ENCODE data around the gene APOL3.
"Not testable (repeated sequence)": the region's sequence is repeated elsewhere in the genome, so short reads cannot be mapped to it uniquely, and the experiment has no call there.

Gene APOL3

DNA sequence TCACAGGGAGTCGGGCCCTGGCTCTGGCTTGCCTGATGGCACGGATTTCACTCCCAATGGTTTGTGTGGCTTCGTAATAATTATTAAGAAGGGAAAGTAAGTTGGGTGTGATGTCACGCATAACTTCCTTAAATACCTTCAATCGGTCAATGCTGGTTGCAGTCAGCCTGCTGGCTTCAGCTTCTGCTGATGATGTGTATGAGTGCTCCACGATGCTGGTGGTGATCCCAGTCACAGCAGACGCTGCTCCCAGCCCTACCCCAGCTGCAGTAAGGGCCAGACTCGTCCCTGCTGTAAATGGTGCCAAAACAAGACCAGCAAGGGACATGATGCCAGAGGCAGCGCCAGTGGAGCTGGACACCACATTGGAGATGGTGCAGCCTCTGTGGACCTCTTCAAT, 19.1 kb downstream of the APOL3 start:
- Mint-ChIP-seq H3K4me3 (no peak overlapping the region), H3K4me1 (peaks cover 16% of the 10 kb centered on the region), H3K36me3 (ENCODE audit: low read depth) (no peaks in the 10 kb centered on the region), H3K27ac (no peak overlapping the region), H3K27me3 (ENCODE audit: low read depth) (peaks cover 14% of the 10 kb centered on the region), H3K9me3 (no peaks in the 10 kb centered on the region)
- TF ChIP-seq, protein P1, sequence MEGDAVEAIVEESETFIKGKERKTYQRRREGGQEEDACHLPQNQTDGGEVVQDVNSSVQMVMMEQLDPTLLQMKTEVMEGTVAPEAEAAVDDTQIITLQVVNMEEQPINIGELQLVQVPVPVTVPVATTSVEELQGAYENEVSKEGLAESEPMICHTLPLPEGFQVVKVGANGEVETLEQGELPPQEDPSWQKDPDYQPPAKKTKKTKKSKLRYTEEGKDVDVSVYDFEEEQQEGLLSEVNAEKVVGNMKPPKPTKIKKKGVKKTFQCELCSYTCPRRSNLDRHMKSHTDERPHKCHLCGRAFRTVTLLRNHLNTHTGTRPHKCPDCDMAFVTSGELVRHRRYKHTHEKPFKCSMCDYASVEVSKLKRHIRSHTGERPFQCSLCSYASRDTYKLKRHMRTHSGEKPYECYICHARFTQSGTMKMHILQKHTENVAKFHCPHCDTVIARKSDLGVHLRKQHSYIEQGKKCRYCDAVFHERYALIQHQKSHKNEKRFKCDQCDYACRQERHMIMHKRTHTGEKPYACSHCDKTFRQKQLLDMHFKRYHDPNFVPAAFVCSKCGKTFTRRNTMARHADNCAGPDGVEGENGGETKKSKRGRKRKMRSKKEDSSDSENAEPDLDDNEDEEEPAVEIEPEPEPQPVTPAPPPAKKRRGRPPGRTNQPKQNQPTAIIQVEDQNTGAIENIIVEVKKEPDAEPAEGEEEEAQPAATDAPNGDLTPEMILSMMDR (IDR thresholded peaks at IDR 0.05; ENCODE audit: unreplicated experiment in 3 of 3) = no peak

DNA sequence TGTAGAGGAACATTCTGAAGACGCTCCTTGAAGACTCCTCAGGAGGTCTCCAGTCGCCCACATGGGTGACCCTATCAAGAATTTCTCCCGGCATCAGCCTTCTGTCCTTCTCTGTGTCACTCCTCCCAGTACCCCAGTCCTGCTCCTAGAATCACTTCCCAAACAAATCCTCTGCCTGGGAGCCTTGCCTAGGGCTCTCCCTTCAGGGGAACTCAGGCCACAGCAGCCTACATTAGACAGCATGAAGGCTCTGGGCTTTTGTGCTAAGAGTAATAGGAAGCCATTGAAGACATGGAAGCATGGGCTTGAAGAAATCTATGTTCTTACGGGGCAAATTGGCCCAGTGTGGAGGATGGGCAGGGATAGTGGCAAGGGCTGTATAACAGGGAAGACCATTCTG, 21.8 kb downstream of the APOL3 start:
- H3K27me3 Mint-ChIP-seq (ENCODE audit: low read depth) = peaks cover 14% of the 10 kb centered on the region
- not testable (repeated sequence) for H3K9me3 Mint-ChIP-seq; H3K4me1 Mint-ChIP-seq; H3K27ac Mint-ChIP-seq; H3K4me3 Mint-ChIP-seq; H3K36me3 Mint-ChIP-seq (ENCODE audit: low read depth)

DNA sequence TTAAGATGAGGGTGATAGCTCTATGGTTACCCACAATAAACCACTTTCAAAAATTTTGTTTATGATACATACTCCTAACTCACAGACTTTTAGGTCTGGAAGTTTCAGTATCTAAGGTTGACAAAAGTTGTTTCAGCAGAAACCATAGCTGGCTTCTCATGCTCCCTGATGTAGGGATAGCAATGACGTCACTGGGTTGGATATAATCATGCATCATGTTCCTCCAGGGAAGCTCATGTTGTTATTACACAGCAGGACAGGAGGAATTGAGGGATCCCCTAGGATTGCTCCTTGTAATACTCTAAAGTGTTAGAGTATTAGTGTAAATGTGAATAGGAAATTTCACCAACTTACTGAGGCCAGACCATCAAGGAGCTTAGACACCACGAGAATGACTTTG, 23.6 kb downstream of the APOL3 start:
- H3K27ac Mint-ChIP-seq = no peak overlapping the region
- TF ChIP-seq, protein P1 (IDR thresholded peaks at IDR 0.05; ENCODE audit: unreplicated experiment in 3 of 3) = no peak
- H3K4me3 Mint-ChIP-seq = no peak overlapping the region
- peaks cover 14% of the 10 kb centered on the region for H3K4me1 Mint-ChIP-seq
- H3K36me3 Mint-ChIP-seq (ENCODE audit: low read depth) = no peaks in the 10 kb centered on the region
- H3K9me3 Mint-ChIP-seq = no peaks in the 10 kb centered on the region
- H3K27me3 Mint-ChIP-seq (ENCODE audit: low read depth) = peaks cover 14% of the 10 kb centered on the region

DNA sequence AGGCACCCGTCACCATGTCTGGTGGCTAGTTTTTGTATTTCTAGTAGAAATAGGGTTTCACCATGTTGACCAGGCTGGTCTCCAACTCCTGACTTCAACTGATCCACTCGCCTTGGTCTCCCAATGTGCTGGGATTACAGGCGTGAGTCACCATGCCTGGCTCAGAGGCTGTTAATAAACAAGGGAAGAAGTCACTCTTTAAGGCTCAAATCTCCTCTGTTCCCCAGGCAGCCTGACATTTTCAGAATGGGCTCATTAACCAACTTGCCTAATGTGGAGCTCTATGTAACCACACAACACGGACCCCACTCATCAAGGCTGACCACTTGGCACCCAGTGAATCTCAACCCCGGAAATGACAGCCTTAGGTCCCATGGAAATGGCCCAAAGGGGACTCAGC, 24.1 kb downstream of the APOL3 start:
- H3K27ac Mint-ChIP-seq = no peak overlapping the region
- H3K4me1 Mint-ChIP-seq = peaks cover 14% of the 10 kb centered on the region
- H3K4me3 Mint-ChIP-seq = no peak overlapping the region
- H3K36me3 Mint-ChIP-seq (ENCODE audit: low read depth) = no peaks in the 10 kb centered on the region
- H3K27me3 Mint-ChIP-seq (ENCODE audit: low read depth) = peaks cover 14% of the 10 kb centered on the region
- no peaks in the 10 kb centered on the region for H3K9me3 Mint-ChIP-seq
- TF ChIP-seq, protein P1 (IDR thresholded peaks at IDR 0.05; ENCODE audit: unreplicated experiment in 3 of 3) = no peak

DNA sequence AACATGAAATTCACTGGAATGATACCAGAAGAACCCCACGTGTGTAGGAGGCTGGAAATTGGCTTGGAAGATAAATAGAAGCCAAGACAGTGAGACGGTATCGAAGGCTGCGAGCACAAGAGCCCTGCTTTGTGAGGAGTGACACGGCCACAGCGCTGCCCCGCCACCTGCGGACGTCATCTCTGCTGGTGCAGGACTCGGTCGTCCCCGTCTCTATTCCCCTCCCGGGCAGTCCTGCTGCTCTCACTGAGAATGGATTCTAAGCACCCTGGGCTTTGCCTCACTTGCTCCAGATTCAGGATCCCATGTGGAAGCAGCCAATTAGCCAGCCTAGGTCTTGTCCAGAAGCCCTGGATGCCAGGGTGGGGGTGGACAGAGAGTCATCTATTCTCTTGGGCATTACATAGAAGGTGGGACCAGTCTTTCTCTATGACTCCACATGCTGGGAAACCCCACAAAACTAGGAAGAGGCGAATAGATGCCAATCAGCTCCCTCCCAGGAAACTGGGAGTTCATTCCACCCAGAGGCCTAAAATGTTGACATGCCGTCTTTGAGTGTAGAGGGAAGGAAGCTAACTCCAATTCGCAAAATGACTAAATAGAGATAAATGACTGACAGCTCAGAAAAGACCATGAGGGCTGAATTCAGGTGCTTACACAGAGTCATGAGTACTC, 25.1 kb downstream of the APOL3 start:
- no peak overlapping the region for H3K27ac Mint-ChIP-seq
- H3K9me3 Mint-ChIP-seq = no peaks in the 10 kb centered on the region
- peaks cover 10% of the 10 kb centered on the region for H3K27me3 Mint-ChIP-seq (ENCODE audit: low read depth)
- H3K36me3 Mint-ChIP-seq (ENCODE audit: low read depth) = no peaks in the 10 kb centered on the region
- H3K4me1 Mint-ChIP-seq = peaks cover 14% of the 10 kb centered on the region
- TF ChIP-seq, protein P1 (IDR thresholded peaks at IDR 0.05; ENCODE audit: unreplicated experiment in 3 of 3) = no peak
- no peak overlapping the region for H3K4me3 Mint-ChIP-seq

DNA sequence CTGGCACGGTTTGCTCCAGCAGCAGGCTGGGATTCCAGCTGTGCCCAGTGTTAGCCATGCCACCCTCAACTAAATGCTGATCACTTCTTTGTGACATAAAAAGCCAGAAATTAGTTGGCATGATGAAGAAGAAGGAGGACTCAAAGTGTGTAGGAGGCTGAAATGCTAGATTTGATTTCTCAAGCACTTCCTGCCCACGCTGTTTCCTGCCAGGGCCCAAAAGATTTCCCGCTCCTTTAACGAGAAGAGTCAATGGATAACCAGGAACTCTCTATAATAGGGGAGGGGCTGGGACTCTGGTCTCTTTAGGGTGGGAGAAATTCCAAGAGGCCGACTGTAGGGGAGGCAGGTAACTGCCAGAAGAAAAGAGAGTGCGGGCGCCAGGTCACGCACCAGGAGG, 26.4 kb downstream of the APOL3 start:
- H3K27me3 Mint-ChIP-seq (ENCODE audit: low read depth) = peaks cover 13% of the 10 kb centered on the region
- H3K36me3 Mint-ChIP-seq (ENCODE audit: low read depth) = no peaks in the 10 kb centered on the region
- no peaks in the 10 kb centered on the region for H3K9me3 Mint-ChIP-seq
- peaks cover 14% of the 10 kb centered on the region for H3K4me1 Mint-ChIP-seq
- TF ChIP-seq, protein P1 (IDR thresholded peaks at IDR 0.05; ENCODE audit: unreplicated experiment in 3 of 3) = no peak
- H3K27ac Mint-ChIP-seq = peak overlapping the region; percentile 59 to 72 (median 71)
- H3K4me3 Mint-ChIP-seq = no peak overlapping the region
